GM21390 (cell line): ENCODE measurements around the gene CALR3.

ENCODE experiments used
- ATAC-seq: cut with Tn5 transposase; IDR thresholded peaks from one replicate; pipeline ENCODE4 v1.9.1; 2021; ENCODE audit not compliant: unreplicated experiment

CALR3 gene

GRCh38 chr19:16435238-16435917 is 60.6 kb downstream of the CALR3 start:
- ATAC-seq = no peak

DNA sequence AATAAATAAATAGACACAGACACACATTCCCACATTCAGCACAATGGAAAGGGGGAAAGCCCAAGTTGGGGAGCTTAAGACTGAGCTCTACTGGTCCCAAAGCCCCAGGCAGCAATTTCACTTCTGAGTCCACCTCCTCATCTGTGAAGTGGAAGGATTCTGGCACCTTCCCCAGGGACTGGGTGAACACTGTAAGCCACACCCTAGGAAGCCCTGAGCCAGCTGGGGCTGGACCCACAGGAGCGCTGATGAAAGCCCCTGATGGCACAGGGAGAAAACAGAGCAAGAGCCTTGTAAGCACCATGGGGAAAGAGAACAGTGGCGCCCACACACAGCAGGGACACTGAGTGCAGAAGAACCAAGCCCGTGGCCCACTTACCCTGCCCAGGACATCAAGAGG is 62.0 kb downstream of the CALR3 start:
- ATAC-seq = no peak

- ATAC-seq = no peak
Measured at GRCh38 chr19:16429759-16430091, 66.2 kb downstream of the CALR3 start.

GRCh38 chr19:16429066-16429758 is 66.8 kb downstream of the CALR3 start:
- ATAC-seq = no peak
